ENCODE data around the gene RNFT1.
A peak's percentile ranks its signal among the peaks of the same experiment; 100 is the strongest.
"Not testable (repeated sequence)": the region's sequence is repeated elsewhere in the genome, so short reads cannot be mapped to it uniquely, and the experiment has no call there.

Gene RNFT1

GRCh38 chr17:59964482-59965328 lies at the start of gene RNFT1:
Gene RNFT1, minus strand, starts transcription at chr17:59964740. Its CDS starts 77 bp downstream, at chr17:59964663.
- peak; percentile 87 for DNase-seq

GRCh38 chr17:60009326-60009725 lies 44.8 kb upstream of the RNFT1 start:
- DNase-seq: not testable (repeated sequence)

GRCh38 chr17:60008377-60008776 lies 43.8 kb upstream of the RNFT1 start:
- not testable (repeated sequence) for DNase-seq

- DNase-seq: no peak
These were observed 41.6 kb upstream of the RNFT1 start for GRCh38 chr17:60006160-60006559.

- DNase-seq: not testable (repeated sequence)
These were observed 40.0 kb upstream of the RNFT1 start for GRCh38 chr17:60004561-60004960.

- DNase-seq: not testable (repeated sequence)
These were observed 37.9 kb upstream of the RNFT1 start for GRCh38 chr17:60002405-60002804.

- not testable (repeated sequence) for DNase-seq
These were observed 32.1 kb upstream of the RNFT1 start for GRCh38 chr17:59996608-59997007.

- not testable (repeated sequence) for DNase-seq
These were observed 10.6 kb upstream of the RNFT1 start for GRCh38 chr17:59975166-59975565.

GRCh38 chr17:59973483-59973882 lies 8.9 kb upstream of the RNFT1 start:
- not testable (repeated sequence) for DNase-seq

- no peak for DNase-seq
These were observed 8.2 kb upstream of the RNFT1 start for GRCh38 chr17:59972778-59973177.

GRCh38 chr17:59971771-59972170 lies 7.2 kb upstream of the RNFT1 start:
- not testable (repeated sequence) for DNase-seq

GRCh38 chr17:59963738-59964481 lies 630 bp downstream of the RNFT1 start:
- peak; percentile 90 for DNase-seq

- no peak for DNase-seq
These were observed 1.7 kb downstream of the RNFT1 start for GRCh38 chr17:59962739-59963318.

- DNase-seq: not testable (repeated sequence)
These were observed 5.0 kb downstream of the RNFT1 start for GRCh38 chr17:59959574-59959973.

GRCh38 chr17:59954856-59955255 lies 9.7 kb downstream of the RNFT1 start:
- no peak for DNase-seq

GRCh38 chr17:59950049-59950448 lies 14.5 kb downstream of the RNFT1 start:
- DNase-seq: no peak

GRCh38 chr17:59947310-59947709 lies 17.2 kb downstream of the RNFT1 start:
- not testable (repeated sequence) for DNase-seq

GRCh38 chr17:59946433-59946832 lies 18.1 kb downstream of the RNFT1 start:
- not testable (repeated sequence) for DNase-seq

GRCh38 chr17:59941131-59941530 lies 23.4 kb downstream of the RNFT1 start:
- no peak for DNase-seq

GRCh38 chr17:59940697-59941096 lies 23.8 kb downstream of the RNFT1 start:
- DNase-seq: not testable (repeated sequence)

GRCh38 chr17:59933317-59933716 lies 31.2 kb downstream of the RNFT1 start:
- not testable (repeated sequence) for DNase-seq

GRCh38 chr17:59930768-59931167 lies 33.8 kb downstream of the RNFT1 start:
- DNase-seq: peak; percentile 49

- DNase-seq: not testable (repeated sequence)
These were observed 34.4 kb downstream of the RNFT1 start for GRCh38 chr17:59930121-59930520.

All from MV-4-11 (cell line).